GM12892 (cell line): Measurements from ENCODE around the gene KRT38.
"Not testable (repeated sequence)": the region's sequence is repeated elsewhere in the genome, so short reads cannot be mapped to it uniquely, and the experiment has no call there.

Experiments used
- DNase-seq: peaks from one replicate; pipeline ENCODE4 v3.0.0; 2011; ENCODE audit not compliant: insufficient read length
- FAIRE-seq: peaks from 2 replicates; lab custom pipeline; 2011; peaks lifted over from hg19 to GRCh38; lab: Jason Lieb, UNC
- POLR2A ChIP-seq: IDR thresholded peaks from 2 replicates; pipeline ENCODE4 v1.6.1; 2011; ENCODE audit warnings: low read depth, low read length, control low read depth
- POLR2AphosphoS5 ChIP-seq: IDR thresholded peaks from 2 replicates; pipeline ENCODE4 v1.6.1; 2011; ENCODE audit warnings: low read depth, low read length, control low read depth
- TAF1 ChIP-seq: IDR thresholded peaks from 2 replicates; pipeline ENCODE4 v1.6.1; 2011; ENCODE audit warnings: low read depth, mild to moderate bottlenecking, control low read depth, low read length, borderline replicate concordance

The KRT38 gene

DNA sequence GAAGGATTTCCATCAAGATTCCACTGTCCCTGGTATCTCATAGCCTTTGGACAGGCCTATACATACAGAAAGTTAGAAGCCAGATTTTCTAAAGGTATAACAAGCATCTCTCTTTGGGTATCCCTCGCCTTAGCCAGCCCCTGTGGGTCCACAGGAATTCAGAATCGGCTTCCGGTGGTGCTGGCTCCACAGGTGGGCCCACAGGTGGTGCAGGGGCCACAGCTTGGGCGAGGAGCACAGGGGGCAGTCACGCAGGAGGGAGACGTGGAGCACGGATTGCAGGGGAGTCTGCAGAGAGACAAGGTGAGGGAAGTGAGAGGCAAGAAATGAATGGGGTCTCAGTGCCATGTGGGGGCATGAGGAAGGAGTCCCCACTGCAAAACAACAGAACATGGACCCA is 3.5 kb downstream of the KRT38 start:
- no peak for DNase-seq
- FAIRE-seq: no peak
- TF ChIP-seq POLR2A (no peak), POLR2AphosphoS5 (no peak), TAF1 (no peak)

DNA sequence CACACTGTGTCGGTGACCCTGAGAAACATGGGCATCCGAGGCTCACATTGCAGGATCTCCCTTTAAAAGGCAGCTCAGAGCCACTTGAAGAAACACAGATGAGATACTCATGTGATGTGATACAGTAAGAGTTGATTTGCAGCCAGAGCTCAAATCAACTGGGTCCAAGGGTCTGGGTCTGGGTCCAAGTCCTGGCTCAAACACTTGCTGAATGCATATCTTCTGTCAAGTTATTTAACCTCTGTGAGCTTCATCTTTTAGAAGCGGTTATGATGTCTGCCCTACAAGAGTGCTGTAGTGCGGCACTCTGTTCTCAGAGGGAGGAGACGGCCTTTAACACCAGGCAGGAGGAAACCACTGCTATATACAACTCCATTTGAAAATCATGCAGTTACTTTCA is 6.4 kb downstream of the KRT38 start:
- TF ChIP-seq POLR2AphosphoS5: no peak
- DNase-seq (no peak), FAIRE-seq (no peak)

DNA sequence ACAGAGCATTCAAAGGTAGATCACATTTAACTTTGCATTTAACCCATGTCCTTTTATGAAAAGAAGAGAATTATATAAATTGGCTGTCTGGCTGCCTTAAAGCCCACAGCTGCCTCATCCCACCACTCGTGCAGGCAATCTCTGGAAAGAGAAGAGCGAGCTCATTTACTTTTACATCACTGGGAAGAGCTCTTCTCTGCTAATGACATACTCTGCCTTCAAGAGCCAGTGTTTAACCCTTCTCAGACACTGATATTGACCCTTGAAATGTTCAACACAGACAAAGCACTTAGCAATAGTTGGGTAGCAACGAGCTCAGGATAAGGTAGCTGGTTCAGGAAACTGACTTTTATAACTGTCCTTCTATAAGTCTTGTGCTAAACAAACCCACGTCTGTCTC is 6.8 kb downstream of the KRT38 start:
- DNase-seq (no peak), FAIRE-seq (no peak)
- TF ChIP-seq POLR2AphosphoS5: no peak
- no peak for TF ChIP-seq POLR2A
- TF ChIP-seq TAF1: no peak

DNA sequence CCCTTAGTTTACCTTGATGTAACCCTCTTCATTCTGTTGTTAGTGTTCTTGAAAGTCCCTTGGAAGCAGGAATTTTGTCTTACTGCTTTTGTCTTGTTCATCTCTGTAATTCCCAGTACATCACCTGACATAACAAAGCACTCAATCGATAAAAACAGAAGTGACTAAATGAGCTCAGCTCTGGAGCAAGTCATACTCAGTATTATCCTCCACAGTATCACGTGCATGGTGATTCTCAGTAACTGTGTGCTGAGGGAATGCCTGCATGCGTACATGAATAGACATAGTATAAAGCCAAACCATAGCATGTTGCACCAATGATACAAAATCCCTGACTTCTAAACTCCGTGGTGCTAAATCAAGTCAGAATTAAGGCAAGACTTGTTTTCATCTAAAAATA is 7.2 kb downstream of the KRT38 start:
- FAIRE-seq: no peak
- TF ChIP-seq TAF1 (no peak), POLR2A (no peak), POLR2AphosphoS5 (no peak)
- no peak for DNase-seq

DNA sequence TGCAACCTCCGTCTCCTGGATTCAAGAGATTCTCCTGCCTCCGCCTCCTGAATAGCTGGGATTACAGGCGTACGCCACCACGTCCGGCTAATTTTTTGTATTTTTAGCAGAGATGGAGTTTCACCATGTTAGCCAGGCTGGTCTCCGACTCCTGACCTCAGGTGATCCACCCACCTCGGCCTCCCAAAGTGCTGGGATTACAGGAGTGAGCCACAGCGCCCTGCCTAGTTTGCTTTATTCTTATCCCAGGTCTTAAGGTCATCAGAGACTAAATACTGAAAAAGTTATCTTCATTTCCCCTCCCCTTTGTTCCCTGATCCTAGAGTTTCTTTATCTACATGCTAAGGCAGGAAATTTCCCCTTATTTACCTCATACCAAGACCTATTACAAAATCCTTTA is 10.4 kb downstream of the KRT38 start:
- DNase-seq, FAIRE-seq: not testable (repeated sequence)

DNA sequence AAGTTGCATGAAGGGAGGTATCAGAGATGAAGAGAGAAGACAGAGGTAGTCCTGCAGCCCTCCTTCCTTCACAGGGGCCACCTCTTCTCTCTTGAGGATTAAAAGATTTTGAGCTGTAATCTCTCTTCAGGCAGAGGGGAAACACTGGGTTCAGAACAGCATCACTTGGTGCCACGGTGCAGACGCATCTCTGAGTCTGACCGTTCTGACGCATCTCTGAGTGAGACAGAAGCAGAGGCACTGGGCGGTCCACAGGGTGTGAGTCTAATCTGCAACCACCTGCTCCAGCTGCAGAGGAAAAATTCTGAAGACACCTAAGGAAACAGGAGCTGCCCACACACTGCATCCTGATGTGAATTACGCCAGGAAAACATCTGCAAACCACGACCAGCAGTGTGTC is 11.1 kb downstream of the KRT38 start:
- FAIRE-seq (no peak), DNase-seq (no peak)
- TF ChIP-seq POLR2AphosphoS5 (no peak), POLR2A (no peak), TAF1 (no peak)

DNA sequence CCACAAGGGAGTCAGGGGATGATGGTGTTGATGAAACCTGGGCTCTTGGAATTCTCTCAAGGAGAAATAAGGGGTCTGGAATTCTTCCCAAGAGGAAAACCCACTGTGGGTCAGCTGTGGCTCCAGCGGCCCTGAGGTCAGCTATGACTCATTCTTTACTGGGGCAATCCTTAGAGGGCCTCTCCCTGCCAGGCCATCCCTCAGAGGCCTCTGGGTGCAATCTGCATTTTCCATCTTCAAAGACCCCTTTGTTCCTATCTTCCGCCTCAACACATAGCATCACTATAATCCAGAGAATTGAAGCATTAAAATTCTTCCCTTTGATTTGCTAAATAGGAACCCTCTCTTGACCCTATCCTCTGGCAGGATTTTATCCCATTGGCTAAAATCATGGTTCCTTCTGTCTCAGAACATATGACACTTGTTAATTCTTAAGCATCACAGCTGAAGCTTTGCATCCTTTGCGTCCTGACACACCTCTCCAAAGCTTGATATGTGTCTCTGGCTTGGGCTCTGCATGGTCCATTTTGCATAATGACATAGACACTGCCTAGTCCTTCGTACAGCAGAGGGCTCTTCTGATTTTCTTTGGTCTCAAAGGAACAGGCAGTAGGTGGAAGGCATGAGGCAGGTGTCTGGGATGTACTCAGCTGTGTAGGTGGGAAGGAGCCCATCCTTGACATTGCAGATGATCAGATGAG is 12.0 kb downstream of the KRT38 start:
- TF ChIP-seq POLR2AphosphoS5: no peak
- no peak for TF ChIP-seq TAF1
- no peak for TF ChIP-seq POLR2A
- DNase-seq (no peak), FAIRE-seq (no peak)

DNA sequence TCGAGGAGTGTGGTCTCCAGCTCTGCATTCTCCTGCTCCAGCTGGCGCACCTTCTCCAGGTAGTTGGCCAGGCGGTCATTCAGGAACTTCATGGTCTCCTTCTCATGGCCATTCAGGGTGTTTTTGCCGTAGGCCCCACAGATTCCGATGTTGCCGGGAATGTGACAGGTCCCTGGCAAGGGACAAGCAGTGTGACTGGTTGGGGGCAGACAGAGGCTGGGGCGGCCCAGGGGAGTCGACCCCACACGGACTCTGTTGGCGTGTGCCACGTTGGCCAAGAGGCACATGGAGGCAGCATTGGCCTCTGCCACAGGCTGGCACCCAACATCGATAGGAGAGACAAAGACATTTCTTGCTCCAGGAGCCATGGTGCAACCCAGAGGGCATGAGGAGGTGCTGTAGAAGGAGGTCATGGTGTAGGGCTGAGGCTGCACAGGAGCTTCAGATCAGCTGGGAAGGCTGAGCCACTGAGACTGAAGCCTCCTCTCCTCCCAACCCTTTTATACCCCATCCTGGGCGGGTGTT is 16.6 kb downstream of the KRT38 start, which contains the start of gene KRT37:
Gene KRT37 (minus strand): TSS at position 475 of the 525 bp plus-strand sequence. CDS start 62 bp downstream, at position 413.
- DNase-seq (no peak), FAIRE-seq (no peak)
- TF ChIP-seq POLR2A (no peak), POLR2AphosphoS5 (no peak), TAF1 (no peak)

DNA sequence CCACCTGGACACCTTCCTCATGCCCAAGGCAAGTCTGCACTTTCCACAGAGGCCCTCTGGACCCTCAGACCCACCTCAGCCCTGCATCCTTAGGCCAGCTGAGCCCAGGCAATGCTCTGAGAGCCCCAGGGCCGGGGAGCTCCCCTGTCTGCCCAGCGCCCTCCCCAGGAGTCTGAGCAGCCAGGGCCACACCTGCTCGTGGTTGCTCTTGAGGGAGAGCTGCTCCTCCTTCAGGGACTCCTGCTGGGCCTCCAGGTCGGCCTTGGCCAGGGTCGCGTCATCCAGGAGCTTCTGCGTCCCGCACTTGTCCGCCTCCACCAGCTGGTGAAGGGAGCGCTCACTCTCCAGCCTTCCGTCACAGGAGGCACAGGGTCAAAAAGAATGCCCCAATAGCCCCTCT is 18.2 kb downstream of the KRT38 start:
- not testable (repeated sequence) for FAIRE-seq, DNase-seq

DNA sequence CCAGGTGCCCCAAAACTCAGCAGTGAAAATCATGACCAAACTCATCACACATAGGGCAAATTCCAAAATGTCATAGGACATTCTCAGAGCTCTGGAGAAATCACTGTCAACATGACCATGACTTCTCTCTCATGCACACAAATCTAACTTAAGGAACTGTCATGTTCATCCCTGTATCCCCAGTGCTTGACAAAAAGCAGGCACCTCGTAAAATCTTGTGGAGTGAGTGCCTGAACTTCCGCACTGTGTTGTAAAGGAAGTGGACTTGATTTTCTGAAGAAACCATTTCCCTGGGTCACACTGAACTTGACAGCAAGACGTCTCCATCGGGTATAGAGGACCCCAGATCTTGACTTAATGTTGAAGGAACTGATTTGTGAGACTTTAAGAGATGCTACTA is 19.2 kb downstream of the KRT38 start:
- FAIRE-seq (no peak), DNase-seq (no peak)
- no peak for TF ChIP-seq POLR2A

DNA sequence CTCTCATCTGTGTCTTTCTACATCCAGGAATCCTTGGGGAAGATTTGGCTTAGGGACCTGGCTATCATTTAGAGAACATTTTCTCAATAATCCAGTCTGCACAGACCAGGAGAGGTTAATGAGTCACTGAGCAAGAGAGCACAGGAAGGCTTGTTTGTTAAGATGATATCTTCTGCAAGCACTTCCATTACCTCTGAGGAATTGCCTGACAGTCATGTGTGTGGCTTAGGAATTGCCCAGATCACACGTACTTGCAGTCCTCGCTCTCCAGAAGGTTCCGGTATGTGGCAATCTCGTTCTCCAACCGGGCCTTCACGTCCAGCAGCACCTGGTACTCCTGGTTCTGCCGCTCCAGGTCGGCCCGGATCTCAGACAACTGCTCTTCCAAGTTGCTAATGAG is 19.7 kb downstream of the KRT38 start:
- FAIRE-seq (no peak), DNase-seq (no peak)
- TF ChIP-seq POLR2AphosphoS5: no peak
- TF ChIP-seq POLR2A: no peak
- no peak for TF ChIP-seq TAF1

DNA sequence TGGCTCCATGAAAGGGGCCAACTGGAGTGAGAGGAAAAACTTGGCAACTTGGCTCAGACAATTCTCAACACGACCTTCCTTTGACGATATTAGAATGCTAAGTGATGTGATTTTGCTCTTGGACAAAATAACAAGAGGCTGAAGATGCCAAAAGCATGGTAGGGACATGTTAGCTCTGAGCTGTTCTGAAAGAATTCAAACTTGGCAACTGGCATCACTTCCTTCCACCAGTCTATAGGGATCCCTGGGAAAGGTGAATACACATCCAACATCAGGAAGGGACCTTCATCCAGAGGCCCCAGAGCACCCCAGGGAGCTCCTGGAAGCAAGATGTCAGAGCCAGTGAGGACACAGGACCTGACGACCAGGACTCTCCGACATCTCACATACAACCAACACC is 20.6 kb downstream of the KRT38 start:
- FAIRE-seq (no peak), DNase-seq (no peak)
- TF ChIP-seq POLR2AphosphoS5 (no peak), POLR2A (no peak), TAF1 (no peak)

DNA sequence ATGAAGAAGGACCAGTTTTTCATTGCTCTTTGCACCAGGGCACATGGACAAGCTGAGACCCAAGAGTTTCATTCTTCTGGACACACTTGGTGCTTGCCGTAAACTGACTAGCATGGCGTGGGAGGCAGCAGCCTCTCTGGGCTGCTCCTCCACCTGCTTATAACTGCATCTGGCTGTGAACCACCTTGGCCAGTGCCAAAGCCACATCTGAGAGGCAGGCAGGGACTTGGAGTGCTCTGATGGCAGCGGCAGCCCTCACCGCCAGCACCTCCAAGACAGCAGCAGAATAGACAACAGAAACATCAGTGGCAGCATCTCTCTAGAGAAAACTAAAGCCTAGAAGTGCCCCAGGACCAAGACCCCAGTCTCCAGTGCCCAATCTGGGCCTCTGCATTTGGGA is 21.1 kb downstream of the KRT38 start:
- TF ChIP-seq POLR2A (no peak), POLR2AphosphoS5 (no peak), TAF1 (no peak)
- FAIRE-seq: no peak
- DNase-seq: no peak
